ENCODE data around the gene MYBPH. TPM values are rescaled to one million over a fixed set of nuclear protein-coding genes. Genes with fewer than 3 reads are reported as not detected.

The MYBPH gene
- total RNA-seq, 1 experiment from 2014 or later, result not detected

GRCh38 chr1:203173566-203173965 lies 2.1 kb downstream of the MYBPH start:
- no peak overlapping the region for H2BK5ac ChIP-seq (ENCODE audit: insufficient read length, low read length)
- no peak overlapping the region for H3K9ac ChIP-seq (ENCODE audit: extremely low read depth, insufficient read length, low read length)
- H3K18ac ChIP-seq (ENCODE audit: insufficient read length, low read depth, low read length), result no peak overlapping the region
- no peak overlapping the region for H3K56ac ChIP-seq (ENCODE audit: insufficient read length, low read depth, low read length)
- peaks cover 4% of the 10 kb centered on the region; the same call in 1 of the 2 replicates for H3K27me3 Mint-ChIP-seq (ENCODE audit: low read depth)
- H3K9me3 Mint-ChIP-seq, result no peaks in the 10 kb centered on the region
- peaks cover 27% of the 10 kb centered on the region in 2 experiments for H3K4me1 Mint-ChIP-seq
- no peaks in the 10 kb centered on the region for H3K79me1 ChIP-seq (ENCODE audit: insufficient read depth, low read depth, low read length, poor library complexity, severe bottlenecking)
- no peak overlapping the region for H3K14ac ChIP-seq (ENCODE audit: insufficient read depth, low read length)
- H4K20me1 ChIP-seq (ENCODE audit: control insufficient read depth, insufficient read depth, insufficient read length), result no peaks in the 10 kb centered on the region
- H4K91ac ChIP-seq (ENCODE audit: insufficient read length, low read depth, low read length), result no peak overlapping the region
- H2AK5ac ChIP-seq (ENCODE audit: insufficient read length, low read length), result no peak overlapping the region
- H3K23ac ChIP-seq (ENCODE audit: insufficient read length, low read depth, low read length), result no peak overlapping the region
- H4K8ac ChIP-seq (replicated peaks; ENCODE audit: insufficient read length, low read depth, low read length), result no peak overlapping the region
- DNase-seq, result no peak
- H3K36me3 Mint-ChIP-seq (ENCODE audit: insufficient read depth in 1 of 3, low read depth in 3 of 3), result no peaks in the 10 kb centered on the region
- H4K5ac ChIP-seq (ENCODE audit: insufficient read length, low read depth, low read length), result no peak overlapping the region
- no peak overlapping the region for H2BK20ac ChIP-seq (ENCODE audit: low read depth, low read length, poor library complexity, severe bottlenecking)
- TF ChIP-seq CTCF (conservative IDR thresholded peaks at IDR 0.05), result no peak
- no peak overlapping the region for H3K4ac ChIP-seq (ENCODE audit: low read depth, low read length)
- H3T11ph ChIP-seq (ENCODE audit: low read length), result no peak overlapping the region
- H2BK120ac ChIP-seq (ENCODE audit: low read depth, low read length, poor library complexity, severe bottlenecking), result no peak overlapping the region
- no peak overlapping the region for H3K27ac ChIP-seq (ENCODE audit: insufficient read length, low read depth, low read length)
- H2BK15ac ChIP-seq (ENCODE audit: low read depth, low read length), result no peak overlapping the region
- WGBS (ENCODE audit: extremely low coverage, insufficient read length, low lambda C conversion rate), result no CpG with 5 or more reads among the region's 5 CpGs
- no peaks in the 10 kb centered on the region for H3K9me3 ChIP-seq (ENCODE audit: control insufficient read depth, low read depth, low read length)
- H3K4me1 ChIP-seq (ENCODE audit: insufficient read depth, low read length), result no peaks in the 10 kb centered on the region
- no peak overlapping the region for H3K4me3 Mint-ChIP-seq
- H2AFZ ChIP-seq (ENCODE audit: low read length), result no peak overlapping the region
- H3K79me2 ChIP-seq (ENCODE audit: insufficient read depth, low read length), result no peaks in the 10 kb centered on the region
- H2BK12ac ChIP-seq (ENCODE audit: insufficient read length, low read depth, low read length), result no peak overlapping the region
- H3K27me3 ChIP-seq (ENCODE audit: insufficient read depth, low read length), result no peaks in the 10 kb centered on the region
- H3K4me2 ChIP-seq (ENCODE audit: insufficient read depth, insufficient read length, low read length), result no peak overlapping the region
- peak overlapping the region in 1 of 3 experiments; percentile 57; a peak in 1 of 7 replicates for H3K27ac Mint-ChIP-seq
- H3K23me2 ChIP-seq (ENCODE audit: insufficient read length, low read depth, low read length, poor library complexity, severe bottlenecking), result no peaks in the 10 kb centered on the region

Data from H9 (cell line).